Panc1 (cell line): Measurements from ENCODE around the gene IL20RB.

Experiments used
- CTCF ChIP-seq: fragments of 450-650 bp; IDR thresholded peaks from 2 replicates; pipeline ENCODE4 v1.5.1; 2017; ENCODE audit warnings: mild to moderate bottlenecking
- POLR2AphosphoS5 ChIP-seq: IDR thresholded peaks from 2 replicates; pipeline ENCODE4 v1.6.1; 2012; ENCODE audit warnings: mild to moderate bottlenecking, low read depth, low read length, moderate library complexity
- SIN3A ChIP-seq: IDR thresholded peaks from 2 replicates; pipeline ENCODE4 v1.6.1; 2012; ENCODE audit warnings: low read depth, mild to moderate bottlenecking, low read length, moderate library complexity, borderline replicate concordance; ENCODE audit not compliant: insufficient read depth

- no peak for TF ChIP-seq CTCF
- TF ChIP-seq POLR2AphosphoS5 = no peak
- no peak for TF ChIP-seq SIN3A
Measured at GRCh38 chr3:136932978-136933772, 24.6 kb upstream of the IL20RB start.
